ENCODE results near the gene UQCC2. TPM values are rescaled to one million over a fixed set of nuclear protein-coding genes. Genes with fewer than 3 reads are reported as not detected.

Gene UQCC2
- total RNA-seq, 1 experiment from 2014 or later, result 71.2 TPM

GRCh38 chr6:33722103-33722623 is 10.7 kb upstream of the UQCC2 start:
- no peaks in the 10 kb centered on the region for H3K9me3 ChIP-seq (ENCODE audit: insufficient read depth, low read depth)
- H3K27me3 ChIP-seq (ENCODE audit: insufficient read depth, low read depth), result no peaks in the 10 kb centered on the region
- no peaks in the 10 kb centered on the region for H3K79me2 ChIP-seq (ENCODE audit: low read depth)
- TF ChIP-seq EZH2 (IDR thresholded peaks at IDR 0.05; ENCODE audit: low read depth), result no peak
- TF ChIP-seq, protein P1, sequence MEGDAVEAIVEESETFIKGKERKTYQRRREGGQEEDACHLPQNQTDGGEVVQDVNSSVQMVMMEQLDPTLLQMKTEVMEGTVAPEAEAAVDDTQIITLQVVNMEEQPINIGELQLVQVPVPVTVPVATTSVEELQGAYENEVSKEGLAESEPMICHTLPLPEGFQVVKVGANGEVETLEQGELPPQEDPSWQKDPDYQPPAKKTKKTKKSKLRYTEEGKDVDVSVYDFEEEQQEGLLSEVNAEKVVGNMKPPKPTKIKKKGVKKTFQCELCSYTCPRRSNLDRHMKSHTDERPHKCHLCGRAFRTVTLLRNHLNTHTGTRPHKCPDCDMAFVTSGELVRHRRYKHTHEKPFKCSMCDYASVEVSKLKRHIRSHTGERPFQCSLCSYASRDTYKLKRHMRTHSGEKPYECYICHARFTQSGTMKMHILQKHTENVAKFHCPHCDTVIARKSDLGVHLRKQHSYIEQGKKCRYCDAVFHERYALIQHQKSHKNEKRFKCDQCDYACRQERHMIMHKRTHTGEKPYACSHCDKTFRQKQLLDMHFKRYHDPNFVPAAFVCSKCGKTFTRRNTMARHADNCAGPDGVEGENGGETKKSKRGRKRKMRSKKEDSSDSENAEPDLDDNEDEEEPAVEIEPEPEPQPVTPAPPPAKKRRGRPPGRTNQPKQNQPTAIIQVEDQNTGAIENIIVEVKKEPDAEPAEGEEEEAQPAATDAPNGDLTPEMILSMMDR (conservative IDR thresholded peaks at IDR 0.05), result no peak
- peaks cover 47% of the 10 kb centered on the region for H3K4me1 ChIP-seq (replicated peaks; ENCODE audit: insufficient read depth)
- no peak overlapping the region for H3K4me2 ChIP-seq
- DNase-seq, result no peak
- H2AFZ ChIP-seq, result no peak overlapping the region
- POLR2A ChIA-PET (ENCODE audit: unreplicated experiment), result interaction anchor here (0.6 to 0.8 kb wide), 3 partner anchors 9 to 242 kb away, joined by 3 to 31 read pairs (median 5); no protein-coding TSS in a partner anchor
- H3K36me3 ChIP-seq (ENCODE audit: low read depth), result no peaks in the 10 kb centered on the region
- CTCF ChIA-PET, result interaction anchor here (0.5 kb wide), 1 partner anchor 11 kb away, joined by 3 read pairs; no protein-coding TSS in a partner anchor
- H3K4me3 ChIP-seq, result no peak overlapping the region
- H4K20me1 ChIP-seq (ENCODE audit: insufficient read depth), result no peaks in the 10 kb centered on the region
- no TSS peak for BruUV-seq (replicated peaks)
- no peaks in the 10 kb centered on the region for H3K9me2 ChIP-seq (ENCODE audit: insufficient read depth)
- no peak overlapping the region for H3K27ac ChIP-seq
- H3F3A ChIP-seq (ENCODE audit: insufficient read depth, low read depth), result peaks cover 22% of the 10 kb centered on the region
- intact Hi-C loops (cut with micrococcal nuclease; ENCODE audit: unreplicated experiment), result no loop called here

GRCh38 chr6:33721508-33721907 is 10.0 kb upstream of the UQCC2 start:
- CTCF ChIA-PET, result no interaction called here
- DNase-seq, result no peak

GRCh38 chr6:33720998-33721397 is 9.5 kb upstream of the UQCC2 start:
- peaks cover 59% of the 10 kb centered on the region for H3K4me1 ChIP-seq (replicated peaks; ENCODE audit: insufficient read depth)
- TF ChIP-seq, protein P1 (conservative IDR thresholded peaks at IDR 0.05), result no peak
- no peak for TF ChIP-seq EZH2 (IDR thresholded peaks at IDR 0.05; ENCODE audit: low read depth)
- no peak overlapping the region for H2AFZ ChIP-seq
- no peak overlapping the region; the same call in 1 of the 2 replicates for H3K27ac ChIP-seq
- no peaks in the 10 kb centered on the region for H3K79me2 ChIP-seq (ENCODE audit: low read depth)
- POLR2A ChIA-PET (ENCODE audit: unreplicated experiment), result no interaction called here
- H3K36me3 ChIP-seq (ENCODE audit: low read depth), result no peaks in the 10 kb centered on the region
- no peaks in the 10 kb centered on the region for H3K27me3 ChIP-seq (ENCODE audit: insufficient read depth, low read depth)
- no TSS peak for BruUV-seq (replicated peaks)
- H3K4me2 ChIP-seq, result peak overlapping the region; percentile 42
- H4K20me1 ChIP-seq (ENCODE audit: insufficient read depth), result no peaks in the 10 kb centered on the region
- H3F3A ChIP-seq (ENCODE audit: insufficient read depth, low read depth), result peaks cover 32% of the 10 kb centered on the region
- H3K9me2 ChIP-seq (ENCODE audit: insufficient read depth), result no peaks in the 10 kb centered on the region
- CTCF ChIA-PET, result interaction anchor here (0.5 kb wide), 1 partner anchor 21 kb away, joined by 7 read pairs; no protein-coding TSS in a partner anchor
- no peaks in the 10 kb centered on the region for H3K9me3 ChIP-seq (ENCODE audit: insufficient read depth, low read depth)
- no peak overlapping the region for H3K4me3 ChIP-seq
- peak in 1 of 2 experiments; percentile 79 for DNase-seq
- intact Hi-C loops (cut with micrococcal nuclease; ENCODE audit: unreplicated experiment), result no loop called here

More at GRCh38 chr6:33721508-33721907, 10.0 kb upstream of the UQCC2 start:
- H3K27me3 ChIP-seq (ENCODE audit: insufficient read depth, low read depth), result no peaks in the 10 kb centered on the region
- H3K9me2 ChIP-seq (ENCODE audit: insufficient read depth), result no peaks in the 10 kb centered on the region
- H3K36me3 ChIP-seq (ENCODE audit: low read depth), result no peaks in the 10 kb centered on the region
- TF ChIP-seq EZH2 (IDR thresholded peaks at IDR 0.05; ENCODE audit: low read depth), result no peak
- TF ChIP-seq, protein P1 (conservative IDR thresholded peaks at IDR 0.05), result no peak
- intact Hi-C loops (cut with micrococcal nuclease; ENCODE audit: unreplicated experiment), result no loop called here
- peaks cover 54% of the 10 kb centered on the region for H3K4me1 ChIP-seq (replicated peaks; ENCODE audit: insufficient read depth)
- POLR2A ChIA-PET (ENCODE audit: unreplicated experiment), result interaction anchor here (0.6 to 0.8 kb wide), 2 partner anchors 155 to 242 kb away, joined by 5 to 31 read pairs; no protein-coding TSS in a partner anchor
- no peak overlapping the region for H3K4me3 ChIP-seq
- peaks cover 27% of the 10 kb centered on the region for H3F3A ChIP-seq (ENCODE audit: insufficient read depth, low read depth)
- no peak overlapping the region for H2AFZ ChIP-seq
- H3K9me3 ChIP-seq (ENCODE audit: insufficient read depth, low read depth), result no peaks in the 10 kb centered on the region
- H3K27ac ChIP-seq, result no peak overlapping the region
- H3K79me2 ChIP-seq (ENCODE audit: low read depth), result no peaks in the 10 kb centered on the region
- H4K20me1 ChIP-seq (ENCODE audit: insufficient read depth), result no peaks in the 10 kb centered on the region
- peak overlapping the region; percentile 42 for H3K4me2 ChIP-seq
- BruUV-seq (replicated peaks), result no TSS peak

Data from PC-9 (cell line).